ENCODE data around the gene RALA. TPM values are rescaled to one million over a fixed set of nuclear protein-coding genes. Genes with fewer than 3 reads are reported as not detected.

Gene RALA
- total and polyA plus RNA-seq, 4 donors: 5.7 to 18.8 (median 9.2) TPM

- no peaks in the 10 kb centered on the region for H3K4me1 ChIP-seq (ENCODE audit: control insufficient read depth in 4 of 4, insufficient read depth in 4 of 4, low read length in 3 of 4)
- H3K36me3 ChIP-seq (ENCODE audit: control insufficient read depth in 4 of 4, insufficient read depth in 3 of 4, low read depth in 1 of 4, low read length in 3 of 4): no peaks in the 10 kb centered on the region
- WGBS: 50% methylated on average over 2 of the region's 2 CpGs
- no peak for TF ChIP-seq RXRA (IDR thresholded peaks at IDR 0.05)
- TF ChIP-seq MAX (IDR thresholded peaks at IDR 0.05): no peak
- TF ChIP-seq HNF4A (conservative IDR thresholded peaks at IDR 0.05): no peak
- TF ChIP-seq ATF3 (IDR thresholded peaks at IDR 0.05): no peak
- no peak for TF ChIP-seq FOXA2 (IDR thresholded peaks at IDR 0.05)
- no peak for TF ChIP-seq ZBTB33 (IDR thresholded peaks at IDR 0.05)
- no peak for TF ChIP-seq REST (IDR thresholded peaks at IDR 0.05)
- no peak for TF ChIP-seq TAF1 (conservative IDR thresholded peaks at IDR 0.05)
- no peak for TF ChIP-seq CTCF (IDR thresholded peaks at IDR 0.05; ENCODE audit: low read depth, low read length, missing input control)
- no peak for TF ChIP-seq HNF4G (IDR thresholded peaks at IDR 0.05)
- TF ChIP-seq JUND (IDR thresholded peaks at IDR 0.05): no peak
- TF ChIP-seq RAD21 (IDR thresholded peaks at IDR 0.05): no peak
- DNase-seq (ENCODE audit: low spot score): no peak
- no peak overlapping the region for H3K27ac ChIP-seq (ENCODE audit: low read depth in 1 of 2, low read length in 2 of 2)
- H3K9ac ChIP-seq (ENCODE audit: low read depth in 1 of 2, low read length in 2 of 2): no peak overlapping the region
- no peaks in the 10 kb centered on the region for H3K9me3 ChIP-seq (ENCODE audit: control insufficient read depth in 4 of 4, low read length in 3 of 4)
- H3K27me3 ChIP-seq (ENCODE audit: control insufficient read depth in 4 of 4, insufficient read depth in 4 of 4, low read length in 3 of 4): no peaks in the 10 kb centered on the region
- no peak overlapping the region for H3K4me3 ChIP-seq (ENCODE audit: low read depth in 1 of 3, low read length in 3 of 3)
Measured at GRCh38 chr7:39602351-39602750, 21.0 kb upstream of the RALA start.

GRCh38 chr7:39603924-39604323, 19.4 kb upstream of the RALA start:
- Histone ChIP-seq H3K27ac (ENCODE audit: low read depth in 1 of 2, low read length in 2 of 2) (no peak overlapping the region), H3K9me3 (ENCODE audit: control insufficient read depth in 4 of 4, low read length in 3 of 4) (no peaks in the 10 kb centered on the region), H3K36me3 (ENCODE audit: control insufficient read depth in 4 of 4, insufficient read depth in 3 of 4, low read depth in 1 of 4, low read length in 3 of 4) (no peaks in the 10 kb centered on the region), H3K9ac (ENCODE audit: low read depth in 1 of 2, low read length in 2 of 2) (no peak overlapping the region), H3K4me3 (ENCODE audit: low read depth in 1 of 3, low read length in 3 of 3) (no peak overlapping the region), H3K4me1 (ENCODE audit: control insufficient read depth in 4 of 4, insufficient read depth in 4 of 4, low read length in 3 of 4) (no peaks in the 10 kb centered on the region), H3K27me3 (ENCODE audit: control insufficient read depth in 4 of 4, insufficient read depth in 4 of 4, low read length in 3 of 4) (no peaks in the 10 kb centered on the region)
- no peak for DNase-seq (ENCODE audit: low spot score)
- TF ChIP-seq HNF4G (IDR thresholded peaks at IDR 0.05) (no peak), MAX (IDR thresholded peaks at IDR 0.05) (no peak), REST (IDR thresholded peaks at IDR 0.05) (no peak), FOXA2 (IDR thresholded peaks at IDR 0.05) (no peak), ZBTB33 (IDR thresholded peaks at IDR 0.05) (no peak), GABPA (IDR thresholded peaks at IDR 0.05 in 1 of 2, conservative IDR thresholded peaks at IDR 0.05 in 1 of 2) (no peak)

Data from liver (tissue), 9 donors.